Measurements from ENCODE around the gene SNED1. TPM values are rescaled to one million over a fixed set of nuclear protein-coding genes. Genes with fewer than 3 reads are reported as not detected.

The SNED1 gene
- total RNA-seq, 1 donor from 2014 or later: 4.7 TPM

DNA sequence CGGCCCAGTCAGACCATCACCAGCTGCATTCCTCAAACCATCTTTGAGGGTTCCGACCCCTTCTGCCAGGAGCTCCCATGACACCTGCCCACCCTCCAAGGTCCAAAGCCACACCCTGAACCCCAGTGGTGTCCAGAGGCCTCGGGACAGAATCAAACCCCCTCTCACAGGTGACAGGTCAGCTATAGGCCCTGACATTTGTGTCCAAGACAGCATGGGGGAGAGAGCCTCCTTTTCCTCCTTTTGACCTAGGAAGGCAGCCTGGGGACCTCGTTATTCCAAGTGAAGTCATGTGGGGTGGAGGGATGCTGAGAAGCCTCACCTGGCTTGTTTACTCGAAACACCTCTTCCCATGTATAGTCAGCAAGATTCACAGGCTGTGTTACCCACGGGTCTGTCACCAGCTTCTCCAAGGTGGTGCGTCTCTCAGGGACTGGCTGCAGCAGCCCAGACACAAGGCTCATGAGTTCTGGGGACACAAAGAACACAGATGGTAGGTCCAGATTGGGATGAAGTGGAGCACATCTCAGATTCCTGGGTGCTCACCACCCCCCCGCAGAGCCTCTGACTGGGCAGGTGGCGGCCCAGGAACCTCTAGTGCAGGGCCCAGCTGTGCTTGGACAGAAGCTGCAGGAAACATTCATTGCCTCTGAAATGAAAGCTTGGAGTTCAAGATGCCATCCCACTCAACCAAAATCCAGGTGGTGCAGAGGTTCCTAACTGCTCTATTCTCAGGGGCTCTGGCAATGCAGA lies 108.8 kb downstream of the SNED1 start:
- Histone ChIP-seq H3K9me3 (ENCODE audit: control insufficient read depth in 3 of 3, low read length in 3 of 3) (no peaks in the 10 kb centered on the region), H3K4me3 (ENCODE audit: low read length in 3 of 3) (no peak overlapping the region), H3K4me1 (ENCODE audit: control insufficient read depth in 3 of 3, insufficient read depth in 3 of 3, low read length in 3 of 3) (peaks cover 3 to 10% (median 6%) of the 10 kb centered on the region in 3 donors), H3K36me3 (ENCODE audit: control insufficient read depth in 3 of 3, insufficient read depth in 3 of 3, low read length in 3 of 3) (no peaks in the 10 kb centered on the region), H3K9ac (ENCODE audit: low read depth in 1 of 3, low read length in 3 of 3) (no peak overlapping the region), H3K27ac (ENCODE audit: low read depth, low read length) (no peak overlapping the region), H3K27me3 (ENCODE audit: control insufficient read depth in 3 of 3, insufficient read depth in 3 of 3, low read length in 3 of 3) (no peaks in the 10 kb centered on the region)

DNA sequence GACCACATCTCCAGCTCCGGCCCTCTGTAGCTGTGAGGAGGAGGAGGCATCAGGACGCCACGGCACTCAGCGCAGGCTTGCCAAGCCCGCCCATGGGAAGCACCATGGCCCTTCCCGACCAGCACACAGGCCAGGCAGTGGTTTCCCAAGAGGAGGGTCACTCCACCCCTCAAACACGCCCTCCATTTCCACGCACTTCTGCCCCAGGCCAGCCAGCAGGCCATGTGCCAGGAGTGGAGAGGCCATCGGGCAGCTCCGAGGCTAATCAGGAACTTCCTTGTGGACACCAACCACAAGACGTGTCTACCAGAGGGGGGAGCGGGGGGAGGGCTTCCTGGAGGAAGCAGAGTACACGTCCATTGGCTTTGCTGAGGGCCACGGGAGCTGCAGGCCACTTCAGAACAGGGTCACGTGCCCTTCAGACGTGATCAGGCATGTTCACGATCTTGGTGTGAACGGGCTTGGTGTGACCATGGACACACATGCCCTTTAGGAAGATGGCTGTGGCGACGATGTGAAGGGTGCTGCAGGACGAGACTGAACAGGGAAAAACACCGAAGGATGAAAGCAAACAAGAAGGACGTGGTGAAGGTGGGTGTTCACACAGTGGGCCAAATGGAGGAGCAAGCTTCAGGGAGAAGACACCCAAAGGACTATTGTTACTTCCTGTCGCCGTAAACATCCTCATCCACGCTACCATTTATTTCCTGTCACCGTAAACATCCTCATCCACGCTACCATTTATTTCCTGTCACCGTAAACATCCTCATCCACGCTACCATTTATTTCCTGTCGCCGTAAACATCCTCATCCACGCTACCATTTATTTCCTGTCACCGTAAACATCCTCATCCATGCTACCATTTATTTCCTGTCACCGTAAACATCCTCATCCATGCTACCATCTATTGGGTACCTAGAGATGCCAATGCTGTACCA lies 110.1 kb downstream of the SNED1 start:
- Histone ChIP-seq H3K27ac (ENCODE audit: low read depth, low read length) (no peak overlapping the region), H3K27me3 (ENCODE audit: control insufficient read depth in 3 of 3, insufficient read depth in 3 of 3, low read length in 3 of 3) (no peaks in the 10 kb centered on the region), H3K4me3 (ENCODE audit: low read length in 3 of 3) (no peak overlapping the region), H3K4me1 (ENCODE audit: control insufficient read depth in 3 of 3, insufficient read depth in 3 of 3, low read length in 3 of 3) (no peaks in the 10 kb centered on the region), H3K9me3 (ENCODE audit: control insufficient read depth in 3 of 3, low read length in 3 of 3) (no peaks in the 10 kb centered on the region), H3K36me3 (ENCODE audit: control insufficient read depth in 3 of 3, insufficient read depth in 3 of 3, low read length in 3 of 3) (peaks cover 0 to 2% (median 0%) of the 10 kb centered on the region in 3 donors), H3K9ac (ENCODE audit: low read depth in 1 of 3, low read length in 3 of 3) (no peak overlapping the region)

DNA sequence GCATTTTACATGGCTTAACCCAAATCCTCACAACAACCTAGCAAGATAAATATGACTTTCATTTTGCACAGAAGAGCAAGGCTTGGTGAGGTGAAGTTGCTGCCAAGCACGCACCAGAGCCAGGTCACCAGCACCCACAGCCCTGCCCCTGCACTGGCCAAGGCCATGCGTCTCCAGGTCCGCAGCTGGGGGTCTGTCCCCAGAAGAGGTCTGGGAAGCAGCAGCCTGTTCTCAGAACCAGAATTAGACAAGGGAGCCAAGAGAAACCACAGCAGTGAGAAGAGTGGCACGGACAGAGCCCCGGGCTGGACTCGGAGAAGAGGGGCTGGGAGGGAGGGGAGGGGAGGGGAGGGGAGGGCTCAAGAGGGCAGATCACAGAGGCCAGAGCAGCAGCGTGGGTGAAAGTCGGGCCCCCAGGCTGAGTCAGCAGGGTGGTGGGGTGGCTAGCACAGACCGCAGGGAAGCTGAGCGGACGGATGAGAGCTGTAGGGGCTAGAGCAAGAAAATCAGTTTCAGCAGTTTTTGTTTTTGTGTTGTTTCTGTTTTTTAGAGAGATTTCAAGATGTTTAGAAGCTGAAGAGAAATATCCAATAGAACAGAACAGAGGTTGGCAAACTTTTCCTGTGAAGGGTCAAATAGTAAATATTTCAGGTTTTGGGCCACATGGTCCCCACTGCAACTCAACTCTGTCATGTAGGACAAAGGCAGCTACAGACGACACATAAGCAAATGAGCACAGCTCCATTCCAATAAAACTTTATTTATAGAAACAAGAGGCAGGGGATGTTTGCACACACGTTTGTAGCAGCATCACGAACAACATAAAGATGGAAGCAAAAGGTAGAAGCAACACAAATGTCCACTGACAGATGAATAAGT lies 111.0 kb downstream of the SNED1 start:
- H3K4me1 ChIP-seq (ENCODE audit: control insufficient read depth in 3 of 3, insufficient read depth in 3 of 3, low read length in 3 of 3): no peaks in the 10 kb centered on the region
- no peak overlapping the region for H3K27ac ChIP-seq (ENCODE audit: low read depth, low read length)
- no peak overlapping the region for H3K4me3 ChIP-seq (ENCODE audit: low read length in 3 of 3)
- peaks cover 0 to 2% (median 0%) of the 10 kb centered on the region in 3 donors for H3K36me3 ChIP-seq (ENCODE audit: control insufficient read depth in 3 of 3, insufficient read depth in 3 of 3, low read length in 3 of 3)
- H3K9me3 ChIP-seq (ENCODE audit: control insufficient read depth in 3 of 3, low read length in 3 of 3): no peaks in the 10 kb centered on the region
- H3K9ac ChIP-seq (ENCODE audit: low read depth in 1 of 3, low read length in 3 of 3): no peak overlapping the region
- no peaks in the 10 kb centered on the region for H3K27me3 ChIP-seq (ENCODE audit: control insufficient read depth in 3 of 3, insufficient read depth in 3 of 3, low read length in 3 of 3)

DNA sequence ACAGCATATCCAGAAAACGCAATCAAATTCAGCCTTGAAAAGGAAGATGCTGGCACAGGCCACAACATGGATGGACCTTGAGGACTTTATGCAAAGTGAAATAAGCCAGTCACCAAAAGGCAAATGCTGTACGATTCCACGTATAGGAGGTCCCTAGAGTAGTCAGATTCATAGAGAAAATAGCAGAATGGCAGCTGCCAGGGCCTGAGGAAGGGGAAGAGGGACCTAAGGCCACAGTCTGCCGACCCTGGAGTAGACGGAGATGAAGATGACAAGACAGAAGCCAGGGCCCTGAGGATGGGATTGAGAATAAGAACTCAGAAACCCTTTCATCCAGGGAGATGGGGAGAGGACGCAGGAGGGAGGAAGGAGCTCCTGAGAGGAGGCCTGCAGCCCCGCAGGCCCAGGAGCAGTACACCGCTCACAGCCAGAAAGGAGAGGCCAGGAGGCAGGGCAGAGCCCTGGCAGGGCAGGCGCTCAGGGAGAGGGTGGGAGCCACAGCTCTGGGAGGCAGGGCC lies 111.7 kb downstream of the SNED1 start:
- Histone ChIP-seq H3K27ac (ENCODE audit: low read depth, low read length) (no peak overlapping the region), H3K36me3 (ENCODE audit: control insufficient read depth in 3 of 3, insufficient read depth in 3 of 3, low read length in 3 of 3) (peaks cover 0 to 2% (median 0%) of the 10 kb centered on the region in 3 donors), H3K27me3 (ENCODE audit: control insufficient read depth in 3 of 3, insufficient read depth in 3 of 3, low read length in 3 of 3) (no peaks in the 10 kb centered on the region), H3K9ac (ENCODE audit: low read depth in 1 of 3, low read length in 3 of 3) (no peak overlapping the region), H3K9me3 (ENCODE audit: control insufficient read depth in 3 of 3, low read length in 3 of 3) (no peaks in the 10 kb centered on the region), H3K4me3 (ENCODE audit: low read length in 3 of 3) (no peak overlapping the region), H3K4me1 (ENCODE audit: control insufficient read depth in 3 of 3, insufficient read depth in 3 of 3, low read length in 3 of 3) (no peaks in the 10 kb centered on the region)

DNA sequence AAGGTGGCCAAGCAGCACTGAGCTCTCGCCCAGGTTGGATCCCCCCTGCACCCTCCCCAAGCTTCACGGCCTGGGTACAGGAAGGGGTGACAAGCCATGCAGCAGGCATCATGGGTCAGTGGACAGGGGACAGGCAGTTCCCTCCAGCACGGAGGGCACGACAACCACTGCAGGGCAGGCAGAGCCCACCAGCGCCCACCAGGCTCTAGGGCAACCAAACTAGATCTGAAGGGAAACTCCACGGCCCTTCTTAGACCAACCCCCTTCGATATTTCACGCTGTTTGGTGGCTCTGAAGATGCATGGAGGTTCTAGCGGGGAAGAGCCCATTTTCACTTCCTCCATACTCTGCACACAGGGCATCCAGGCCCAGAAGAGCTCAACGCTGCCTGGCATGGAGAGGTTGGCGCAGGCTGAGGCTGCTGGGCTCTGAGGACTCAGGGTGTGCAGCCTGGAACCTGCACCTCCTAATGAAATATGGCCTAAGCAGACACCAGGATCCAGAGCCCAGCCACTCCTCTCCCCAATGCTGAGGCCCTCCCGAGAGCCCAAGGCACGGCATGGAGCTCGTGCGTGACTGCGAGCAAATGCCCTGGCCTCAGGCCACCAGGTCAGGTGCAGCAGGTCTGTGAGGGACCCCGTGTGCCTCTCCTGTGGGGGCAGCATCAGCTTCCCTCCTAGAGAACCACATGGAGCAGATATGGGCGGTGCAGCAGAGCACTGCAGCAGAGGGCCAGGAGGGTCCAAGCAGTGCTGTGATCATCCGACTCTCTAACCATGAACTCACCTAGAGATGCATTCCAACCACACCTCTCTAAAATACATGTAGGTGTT lies 112.4 kb downstream of the SNED1 start:
- H3K27ac ChIP-seq (ENCODE audit: low read depth, low read length): no peak overlapping the region
- no peaks in the 10 kb centered on the region for H3K4me1 ChIP-seq (ENCODE audit: control insufficient read depth in 3 of 3, insufficient read depth in 3 of 3, low read length in 3 of 3)
- H3K9me3 ChIP-seq (ENCODE audit: control insufficient read depth in 3 of 3, low read length in 3 of 3): no peaks in the 10 kb centered on the region
- peaks cover 0 to 2% (median 0%) of the 10 kb centered on the region in 3 donors for H3K36me3 ChIP-seq (ENCODE audit: control insufficient read depth in 3 of 3, insufficient read depth in 3 of 3, low read length in 3 of 3)
- no peak overlapping the region for H3K4me3 ChIP-seq (ENCODE audit: low read length in 3 of 3)
- H3K9ac ChIP-seq (ENCODE audit: low read depth in 1 of 3, low read length in 3 of 3): no peak overlapping the region
- H3K27me3 ChIP-seq (ENCODE audit: control insufficient read depth in 3 of 3, insufficient read depth in 3 of 3, low read length in 3 of 3): no peaks in the 10 kb centered on the region

DNA sequence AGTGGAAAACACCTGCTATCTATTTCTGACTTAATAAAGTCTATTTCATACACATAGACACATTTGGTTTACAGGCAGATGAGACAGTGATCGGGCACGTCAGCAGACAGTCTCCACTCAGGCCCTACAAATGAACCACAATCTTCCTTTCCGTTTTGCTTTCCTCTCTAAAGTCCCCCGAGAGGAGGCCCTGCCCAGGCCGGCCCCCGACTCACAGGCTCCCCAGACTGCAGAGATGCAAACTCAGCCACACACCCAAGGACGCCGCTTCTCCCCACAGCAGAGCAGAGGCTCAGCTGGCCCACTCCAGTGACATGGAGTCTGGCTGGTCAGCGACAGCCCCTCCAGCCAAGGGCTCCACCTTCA lies 113.0 kb downstream of the SNED1 start:
- no peaks in the 10 kb centered on the region for H3K9me3 ChIP-seq (ENCODE audit: control insufficient read depth in 3 of 3, low read length in 3 of 3)
- H3K4me1 ChIP-seq (ENCODE audit: control insufficient read depth in 3 of 3, insufficient read depth in 3 of 3, low read length in 3 of 3): no peaks in the 10 kb centered on the region
- no peaks in the 10 kb centered on the region for H3K27me3 ChIP-seq (ENCODE audit: control insufficient read depth in 3 of 3, insufficient read depth in 3 of 3, low read length in 3 of 3)
- H3K36me3 ChIP-seq (ENCODE audit: control insufficient read depth in 3 of 3, insufficient read depth in 3 of 3, low read length in 3 of 3): peaks cover 0 to 2% (median 0%) of the 10 kb centered on the region in 3 donors
- H3K27ac ChIP-seq (ENCODE audit: low read depth, low read length): no peak overlapping the region
- no peak overlapping the region for H3K4me3 ChIP-seq (ENCODE audit: low read length in 3 of 3)
- no peak overlapping the region for H3K9ac ChIP-seq (ENCODE audit: low read depth in 1 of 3, low read length in 3 of 3)

DNA sequence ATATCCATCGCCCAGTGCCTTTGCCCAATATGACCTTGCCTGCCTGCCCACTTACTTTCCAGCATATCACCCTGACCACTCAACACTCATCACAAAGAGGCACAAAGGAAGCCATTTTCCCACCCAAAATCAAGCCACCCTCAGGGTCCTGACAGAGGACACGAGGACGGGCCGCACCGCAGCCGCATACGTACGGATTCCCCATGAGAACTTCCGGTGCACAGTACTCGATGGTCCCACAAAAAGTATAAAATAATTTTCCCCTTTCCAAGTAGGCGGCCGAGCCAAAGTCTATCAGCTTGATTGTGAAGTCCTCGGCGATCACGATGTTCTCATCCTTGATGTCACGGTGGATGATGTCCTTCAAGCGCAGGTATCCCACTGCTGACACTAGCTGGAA lies 113.6 kb downstream of the SNED1 start:
- Histone ChIP-seq H3K4me3 (ENCODE audit: low read length in 3 of 3) (no peak overlapping the region), H3K4me1 (ENCODE audit: control insufficient read depth in 3 of 3, insufficient read depth in 3 of 3, low read length in 3 of 3) (no peaks in the 10 kb centered on the region), H3K9ac (ENCODE audit: low read depth in 1 of 3, low read length in 3 of 3) (no peak overlapping the region), H3K9me3 (ENCODE audit: control insufficient read depth in 3 of 3, low read length in 3 of 3) (no peaks in the 10 kb centered on the region), H3K27me3 (ENCODE audit: control insufficient read depth in 3 of 3, insufficient read depth in 3 of 3, low read length in 3 of 3) (no peaks in the 10 kb centered on the region), H3K27ac (ENCODE audit: low read depth, low read length) (no peak overlapping the region), H3K36me3 (ENCODE audit: control insufficient read depth in 3 of 3, insufficient read depth in 3 of 3, low read length in 3 of 3) (peaks cover 0 to 2% (median 0%) of the 10 kb centered on the region in 3 donors)

DNA sequence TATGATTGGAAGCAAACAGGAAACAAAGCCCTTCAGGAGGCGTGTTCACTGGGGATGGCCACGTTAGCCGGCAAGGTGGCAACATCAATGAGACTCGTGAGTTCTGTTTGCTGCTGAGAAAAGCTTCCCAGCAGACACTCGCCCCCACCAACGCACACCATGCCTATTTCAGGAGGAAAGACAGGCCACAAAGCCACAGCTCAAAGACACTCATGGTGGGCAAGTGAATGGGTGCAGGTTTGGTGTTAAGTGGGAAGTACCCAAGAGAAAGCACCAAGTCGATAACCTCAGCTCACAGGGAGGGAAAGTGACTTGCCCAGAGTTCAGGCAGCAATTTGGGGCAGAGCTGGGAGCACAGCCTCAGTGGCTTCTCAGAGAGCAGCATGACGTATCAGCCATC lies 114.2 kb downstream of the SNED1 start:
- H3K27ac ChIP-seq (ENCODE audit: low read depth, low read length): no peak overlapping the region
- no peaks in the 10 kb centered on the region for H3K27me3 ChIP-seq (ENCODE audit: control insufficient read depth in 3 of 3, insufficient read depth in 3 of 3, low read length in 3 of 3)
- H3K9ac ChIP-seq (ENCODE audit: low read depth in 1 of 3, low read length in 3 of 3): no peak overlapping the region
- H3K4me3 ChIP-seq (ENCODE audit: low read length in 3 of 3): no peak overlapping the region
- H3K9me3 ChIP-seq (ENCODE audit: control insufficient read depth in 3 of 3, low read length in 3 of 3): no peaks in the 10 kb centered on the region
- H3K36me3 ChIP-seq (ENCODE audit: control insufficient read depth in 3 of 3, insufficient read depth in 3 of 3, low read length in 3 of 3): peaks cover 0 to 2% (median 0%) of the 10 kb centered on the region in 3 donors
- no peaks in the 10 kb centered on the region for H3K4me1 ChIP-seq (ENCODE audit: control insufficient read depth in 3 of 3, insufficient read depth in 3 of 3, low read length in 3 of 3)

DNA sequence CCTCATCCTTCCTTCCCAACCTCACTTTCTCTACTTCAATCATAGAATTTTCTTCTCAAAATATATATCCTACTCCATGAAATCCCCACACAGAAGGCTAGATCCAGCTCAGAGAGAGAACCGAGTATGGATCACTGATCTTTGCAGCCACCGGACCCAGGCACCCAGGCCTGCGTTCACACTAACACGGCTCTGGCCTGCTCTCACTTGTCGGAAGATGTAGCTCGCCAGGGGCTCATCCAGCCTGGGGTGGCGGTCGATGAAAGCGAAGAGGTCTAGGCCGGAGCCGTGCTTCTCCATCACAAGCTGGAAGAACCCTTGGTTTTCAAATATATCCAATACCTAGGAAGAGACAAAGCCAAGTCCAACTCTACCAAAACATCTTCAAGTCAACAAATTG lies 116.4 kb downstream of the SNED1 start:
- Histone ChIP-seq H3K27ac (ENCODE audit: low read depth, low read length) (no peak overlapping the region), H3K4me1 (ENCODE audit: control insufficient read depth in 3 of 3, insufficient read depth in 3 of 3, low read length in 3 of 3) (no peaks in the 10 kb centered on the region), H3K36me3 (ENCODE audit: control insufficient read depth in 3 of 3, insufficient read depth in 3 of 3, low read length in 3 of 3) (peaks cover 0 to 2% (median 0%) of the 10 kb centered on the region in 3 donors), H3K4me3 (ENCODE audit: low read length in 3 of 3) (no peak overlapping the region), H3K9me3 (ENCODE audit: control insufficient read depth in 3 of 3, low read length in 3 of 3) (no peaks in the 10 kb centered on the region), H3K9ac (ENCODE audit: low read depth in 1 of 3, low read length in 3 of 3) (no peak overlapping the region), H3K27me3 (ENCODE audit: control insufficient read depth in 3 of 3, insufficient read depth in 3 of 3, low read length in 3 of 3) (no peaks in the 10 kb centered on the region)
